ENCODE results near the gene PHYHD1. TPM values are rescaled to one million over a fixed set of nuclear protein-coding genes. Genes with fewer than 3 reads are reported as not detected.

PHYHD1 gene
- total and polyA plus RNA-seq, 2 of the 13 experiments (the other 11 are each of a cell fraction or from before 2014, with no cell fraction given) = 10.6 to 25.3 TPM

- TF ChIP-seq ZNF33B (CRISPR knock-in tag; IDR thresholded peaks at IDR 0.05) (no peak), ZFP37 (CRISPR knock-in tag; IDR thresholded peaks at IDR 0.05; ENCODE audit: borderline replicate concordance) (no peak), ATF7 (IDR thresholded peaks at IDR 0.05) (no peak), ATF7 (CRISPR knock-in tag; IDR thresholded peaks at IDR 0.05) (no peak), ZNF383 (CRISPR knock-in tag; IDR thresholded peaks at IDR 0.05; ENCODE audit: borderline replicate concordance) (no peak), SRSF9 (IDR thresholded peaks at IDR 0.05; ENCODE audit: borderline replicate concordance, insufficient read depth, low read depth, low read length, poor library complexity, severe bottlenecking) (no peak), ZFP90 (CRISPR knock-in tag; IDR thresholded peaks at IDR 0.05; ENCODE audit: borderline replicate concordance) (no peak)
Measured at GRCh38 chr9:128937310-128938165, 16.8 kb downstream of the PHYHD1 start (continued).

- no peaks in the 10 kb centered on the region for H3K79me2 ChIP-seq (ENCODE audit: insufficient read depth, low read length)
- ChIA-PET POLR2A (no interaction called here), CTCF (ENCODE audit: low intra/inter-chr PET ratio, low total read pairs) (interaction anchor here (1.1 kb wide), 1 partner anchor 13 kb away, joined by 3 read pairs; no protein-coding TSS in a partner anchor)
- ATAC-seq (peak; percentile 52), DNase-seq (ENCODE audit: low spot score) (peak; percentile 18), FAIRE-seq (no peak)
- intact Hi-C loops (cut with micrococcal nuclease; ENCODE audit: unreplicated experiment) (no loop called here), in situ Hi-C loops (cut with HindIII; ENCODE audit: extremely low pct_ligation_motif_present, low pct_unique_long_range_greater_than_20kb) (no loop called here)
- H3K4me3 ChIP-seq (replicated peaks in 1 of 3; ENCODE audit: insufficient read depth in 1 of 3, low read depth in 2 of 3, low read length in 3 of 3) = no peak overlapping the region
- peaks cover 41% of the 10 kb centered on the region for H3K4me1 ChIP-seq (ENCODE audit: insufficient read depth, low read length)
- peaks cover 0 to 2% of the 10 kb centered on the region in 2 experiments; a peak in 1 of 5 replicates for H3K36me3 ChIP-seq (replicated peaks in 1 of 2; ENCODE audit: control insufficient read depth in 1 of 2, insufficient read depth in 2 of 2, low read length in 2 of 2)
- H2AFZ ChIP-seq (ENCODE audit: low read length) = no peak overlapping the region
- no peak overlapping the region for H3K9ac ChIP-seq (ENCODE audit: insufficient read depth, low read depth, low read length)
- no peaks in the 10 kb centered on the region for H3K27me3 ChIP-seq (ENCODE audit: control insufficient read depth in 1 of 2, insufficient read depth in 2 of 2, low read length in 2 of 2)
- no peaks in the 10 kb centered on the region for H3K9me3 ChIP-seq (ENCODE audit: low read length)
- peak overlapping the region; percentile 20 for H3K27ac ChIP-seq (ENCODE audit: extremely low read length, insufficient read depth, low read length)
- H4K20me1 ChIP-seq (ENCODE audit: insufficient read depth, low read length) = no peaks in the 10 kb centered on the region
- WGBS (ENCODE audit: low lambda C conversion rate) = 69% methylated on average over 13 of the region's 15 CpGs
- BruUV-seq (replicated peaks) = no TSS peak
- no peak overlapping the region for H3K4me2 ChIP-seq (ENCODE audit: low read depth, low read length)
- TF ChIP-seq HNF4A (CRISPR knock-in tag; IDR thresholded peaks at IDR 0.05) = no peak
- TF ChIP-seq RXRB (CRISPR knock-in tag; IDR thresholded peaks at IDR 0.05; ENCODE audit: borderline replicate concordance) = peak; percentile 93
- peak; percentile 46; the same call in 1 of the 2 replicates for TF ChIP-seq RARA (CRISPR knock-in tag; IDR thresholded peaks at IDR 0.05)
- TF ChIP-seq THRA (CRISPR knock-in tag; IDR thresholded peaks at IDR 0.05; ENCODE audit: borderline replicate concordance) = peak; percentile 93
- 0 out of 2 replicates have a peak, but pooled peaks have one; percentile 12 for TF ChIP-seq PAXIP1 (CRISPR knock-in tag; conservative IDR thresholded peaks at IDR 0.05)
- no peak for TF ChIP-seq KMT2B (CRISPR knock-in tag; IDR thresholded peaks at IDR 0.05)
- TF ChIP-seq NR2F6 (IDR thresholded peaks at IDR 0.05) = peak; percentile 36; the same call in 1 of the 2 replicates
- TF ChIP-seq NR2F6 (CRISPR knock-in tag; IDR thresholded peaks at IDR 0.05) = 0 out of 2 replicates have a peak, but pooled peaks have one; percentile 28
- 0 out of 2 replicates have a peak, but pooled peaks have one; percentile 19 for TF ChIP-seq HNRNPL (IDR thresholded peaks at IDR 0.05; ENCODE audit: low read depth, low read length)
- TF ChIP-seq ZNF567 (CRISPR knock-in tag; IDR thresholded peaks at IDR 0.05; ENCODE audit: borderline replicate concordance) = no peak
- TF ChIP-seq RXRA (CRISPR knock-in tag; IDR thresholded peaks at IDR 0.05) = peak; percentile 82
Measured at GRCh38 chr9:128940271-128940921, 19.6 kb downstream of the PHYHD1 start.
